Right hindlimb (tissue), 1 donor: ENCODE data around the gene BSG.
"Not testable (repeated sequence)": the region's sequence is repeated elsewhere in the genome, so short reads cannot be mapped to it uniquely, and the experiment has no call there.

Source experiments
- DNase-seq: peaks from one replicate; pipeline ENCODE4 v3.0.0-alpha.2; 2018

Gene BSG

DNA sequence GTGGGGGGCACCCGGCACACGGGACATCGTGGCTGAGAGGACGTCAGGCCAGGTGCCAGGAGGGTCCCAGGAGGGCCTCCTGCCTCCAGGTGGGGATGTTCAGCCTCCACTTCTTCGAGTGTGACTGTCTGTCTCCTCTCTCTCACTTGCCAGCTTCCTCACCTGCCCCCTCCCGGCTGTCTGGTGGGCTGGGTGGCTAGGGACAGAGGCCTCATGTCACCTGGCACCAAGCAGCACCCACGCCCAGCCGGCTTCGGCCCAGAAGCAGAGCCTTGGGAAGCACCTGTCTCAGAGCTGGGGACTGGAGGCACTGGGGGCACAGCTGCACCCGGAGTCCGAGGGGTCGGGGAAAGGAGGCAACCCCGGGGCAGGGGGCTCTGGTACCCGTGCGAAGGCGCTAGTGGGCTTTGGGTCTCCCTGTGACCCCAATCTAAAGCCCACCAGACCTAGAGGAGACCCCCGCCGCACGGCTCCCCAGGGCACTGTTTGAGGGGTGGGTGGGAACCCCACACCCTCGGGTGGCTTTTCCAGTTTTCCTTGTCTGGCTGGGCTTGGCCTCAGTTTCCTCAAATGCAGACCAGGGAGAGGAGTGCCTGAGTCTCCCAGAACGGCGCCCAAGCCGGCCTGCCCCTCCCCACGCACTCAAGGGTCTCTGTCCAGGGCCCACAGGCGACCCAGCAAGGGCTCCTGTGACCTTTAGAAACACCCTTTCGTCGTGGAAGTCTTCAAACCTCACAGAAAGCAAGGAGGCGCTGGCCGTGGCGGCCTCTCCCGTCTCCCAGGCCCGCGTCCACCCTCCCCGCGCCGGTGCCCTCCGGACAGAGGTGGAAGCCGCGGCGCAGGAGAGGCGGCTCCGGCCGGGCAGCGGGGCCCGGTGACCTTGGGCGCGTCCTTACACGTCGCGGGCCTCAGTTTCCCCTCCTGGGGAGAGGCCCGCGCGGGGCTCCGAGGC is 16.6 kb downstream of the BSG start:
- no peak for DNase-seq

- DNase-seq = no peak
Measured at GRCh38 chr19:589693-590395, 17.4 kb downstream of the BSG start, which contains the start of gene HCN2. Gene HCN2 (plus strand): TSS chr19:589881. CDS start chr19:589946, 65 bp downstream.

DNA sequence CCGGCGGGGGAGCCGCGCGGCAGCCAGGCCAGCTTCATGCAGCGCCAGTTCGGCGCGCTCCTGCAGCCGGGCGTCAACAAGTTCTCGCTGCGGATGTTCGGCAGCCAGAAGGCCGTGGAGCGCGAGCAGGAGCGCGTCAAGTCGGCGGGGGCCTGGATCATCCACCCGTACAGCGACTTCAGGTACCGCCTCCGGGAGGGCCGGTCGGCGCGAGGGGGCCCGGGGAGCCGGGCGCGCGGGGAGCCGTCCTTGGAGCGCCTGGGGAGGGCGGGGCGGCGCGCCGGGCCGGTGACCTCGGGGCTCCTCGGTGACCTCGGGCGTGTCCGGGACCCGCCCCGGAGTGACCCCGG is 18.0 kb downstream of the BSG start:
- no peak for DNase-seq

- no peak for DNase-seq
Measured at GRCh38 chr19:590750-591098, 18.3 kb downstream of the BSG start.

DNA sequence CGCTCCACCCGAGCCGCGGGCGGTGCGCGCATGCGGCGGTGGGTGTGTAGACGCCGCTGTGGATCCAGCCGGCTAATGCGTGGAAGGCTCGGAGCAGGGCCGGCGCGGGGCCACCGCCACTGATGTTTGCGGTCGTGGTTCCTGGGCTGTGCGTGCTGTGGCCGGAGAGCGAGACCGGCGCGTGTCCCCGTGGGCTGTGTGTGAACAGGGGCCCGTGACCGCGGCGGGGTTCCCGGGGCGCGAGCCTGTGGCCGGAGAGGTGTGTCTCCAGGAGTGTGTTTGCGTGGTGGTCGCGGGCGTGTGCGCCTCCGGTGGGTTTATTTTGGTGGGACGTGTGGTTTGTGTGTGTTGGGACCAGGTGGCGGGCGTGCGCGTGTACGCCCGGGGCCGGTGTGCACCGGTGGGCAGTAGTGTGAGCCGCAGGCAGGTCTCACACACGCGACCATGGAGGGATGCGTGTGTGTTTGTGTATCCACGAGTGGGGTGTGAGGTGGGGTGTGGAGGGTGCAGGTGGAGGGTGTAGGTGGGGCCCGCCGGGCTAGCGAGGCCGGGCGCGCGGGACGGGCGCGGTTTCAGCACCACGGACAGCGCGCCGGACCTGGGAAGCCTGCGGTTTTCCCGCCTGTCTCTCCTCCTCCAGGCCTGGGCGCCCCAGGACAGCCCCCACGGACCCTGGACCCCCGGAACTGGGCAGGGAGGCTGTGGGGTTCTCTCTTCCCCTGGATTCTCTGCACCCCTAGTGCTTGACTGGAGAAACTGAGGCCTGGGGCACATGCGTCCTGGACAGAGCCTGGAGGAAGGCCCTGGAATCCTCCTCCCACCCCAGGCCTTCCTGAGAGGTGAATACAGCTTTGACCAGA is 18.9 kb downstream of the BSG start:
- DNase-seq = no peak

DNA sequence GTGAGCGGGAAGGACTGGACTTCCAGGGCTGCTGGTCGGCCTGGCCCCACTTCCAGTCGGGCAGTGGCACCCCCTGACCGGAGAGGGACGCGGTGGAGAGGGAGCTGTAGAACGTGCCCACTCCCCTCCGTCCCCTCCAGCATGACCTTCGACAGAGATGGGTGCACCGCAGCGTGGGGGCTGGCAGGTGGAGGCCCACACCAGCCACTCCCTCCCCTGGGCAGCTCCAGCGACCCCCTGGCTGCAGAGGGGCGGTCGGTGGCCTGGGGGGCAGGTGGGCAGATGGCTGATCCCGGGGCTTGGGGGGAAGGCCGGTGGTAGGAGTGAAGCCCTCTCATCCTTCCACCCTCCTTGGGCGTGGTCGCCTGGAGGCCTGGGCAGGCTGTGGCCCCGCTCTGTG is 19.7 kb downstream of the BSG start:
- no peak for DNase-seq

DNA sequence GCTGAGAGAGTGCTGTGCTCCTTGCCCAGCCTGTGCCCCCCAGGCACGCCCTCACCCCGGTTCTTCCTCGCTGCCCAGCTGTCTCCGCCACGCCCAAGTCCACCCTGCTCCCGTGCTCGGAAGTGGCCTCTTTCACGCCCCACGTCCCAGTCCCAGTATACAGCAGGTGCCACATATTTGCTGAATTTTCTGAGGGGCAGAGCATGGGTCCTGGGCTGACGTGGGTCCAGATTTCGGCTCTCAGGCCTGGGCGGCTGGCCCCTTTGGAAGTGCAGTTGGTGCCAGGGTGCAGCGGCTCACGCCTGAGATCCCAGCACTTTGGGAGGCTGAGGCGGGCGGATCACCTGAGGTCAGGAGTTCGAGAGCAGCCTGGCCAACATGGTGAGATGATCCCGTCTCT is 20.7 kb downstream of the BSG start:
- DNase-seq = no peak

DNA sequence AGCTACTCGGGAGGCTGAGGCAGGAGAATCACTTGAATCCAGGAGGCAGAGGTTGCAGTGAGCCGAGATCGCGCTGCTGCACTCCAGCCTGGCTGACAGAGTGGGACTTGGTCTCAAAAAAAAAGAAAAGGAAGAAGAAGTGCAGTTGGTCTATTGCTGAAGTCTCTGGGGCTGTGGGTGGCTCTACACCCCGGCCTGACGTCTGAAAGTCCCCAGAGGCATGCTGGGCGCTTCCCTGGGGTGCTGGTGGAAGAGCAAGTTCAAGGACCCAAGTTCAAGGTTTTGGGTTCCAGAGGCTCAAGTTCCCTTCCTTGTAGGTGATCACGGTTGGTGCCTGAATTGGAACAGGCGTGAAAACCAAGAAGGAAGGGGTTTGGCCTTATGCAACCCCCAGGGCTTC is 21.1 kb downstream of the BSG start:
- DNase-seq = no peak

- no peak for DNase-seq
Measured at GRCh38 chr19:594265-594870, 22.0 kb downstream of the BSG start.

GRCh38 chr19:595326-596262 is 23.2 kb downstream of the BSG start:
- DNase-seq = no peak

GRCh38 chr19:596263-596655 is 23.9 kb downstream of the BSG start:
- DNase-seq = no peak

DNA sequence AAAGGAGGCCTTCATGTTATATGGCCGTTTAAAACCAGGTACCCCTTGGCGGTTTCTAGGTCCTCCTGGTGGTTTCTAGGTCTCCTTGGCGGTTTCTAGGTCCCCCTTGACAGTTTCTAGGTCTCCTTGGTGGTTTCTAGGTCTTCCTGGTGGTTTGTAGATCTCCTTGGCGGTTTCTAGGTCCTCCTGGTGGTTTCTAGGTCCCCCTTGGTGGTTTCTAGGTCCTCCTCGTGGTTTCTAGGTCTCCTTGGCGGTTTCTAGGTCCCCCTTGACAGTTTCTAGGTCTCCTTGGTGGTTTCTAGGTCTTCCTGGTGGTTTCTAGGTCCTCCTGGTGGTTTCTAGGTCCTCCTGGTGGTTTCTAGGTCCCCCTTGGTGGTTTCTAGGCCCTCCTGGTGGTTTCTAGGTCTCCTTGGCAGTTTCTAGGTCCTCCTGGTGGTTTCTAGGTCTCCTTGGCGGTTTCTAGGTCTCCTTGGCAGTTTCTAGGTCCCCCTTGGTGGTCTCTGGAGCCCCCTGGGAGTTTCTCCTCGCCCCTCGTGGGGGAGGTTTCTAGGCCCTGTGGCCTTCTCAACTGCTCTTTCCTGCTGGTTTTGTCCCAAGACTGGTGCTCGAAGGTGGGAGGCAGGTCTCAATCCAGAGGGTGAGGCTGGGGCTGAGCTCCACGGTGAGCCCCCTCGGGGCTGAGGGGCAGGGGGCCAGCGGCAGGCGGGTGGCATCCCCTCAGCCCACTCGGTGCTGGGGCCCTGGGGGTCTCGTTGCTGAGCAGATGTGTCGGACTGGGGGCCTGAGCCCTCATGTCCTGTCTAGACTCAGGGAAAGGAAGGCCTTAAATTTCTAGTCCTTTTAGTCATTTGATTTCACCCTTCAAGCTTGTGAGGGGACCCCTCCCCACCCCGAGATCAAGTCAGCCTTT is 25.3 kb downstream of the BSG start:
- DNase-seq = no peak

DNA sequence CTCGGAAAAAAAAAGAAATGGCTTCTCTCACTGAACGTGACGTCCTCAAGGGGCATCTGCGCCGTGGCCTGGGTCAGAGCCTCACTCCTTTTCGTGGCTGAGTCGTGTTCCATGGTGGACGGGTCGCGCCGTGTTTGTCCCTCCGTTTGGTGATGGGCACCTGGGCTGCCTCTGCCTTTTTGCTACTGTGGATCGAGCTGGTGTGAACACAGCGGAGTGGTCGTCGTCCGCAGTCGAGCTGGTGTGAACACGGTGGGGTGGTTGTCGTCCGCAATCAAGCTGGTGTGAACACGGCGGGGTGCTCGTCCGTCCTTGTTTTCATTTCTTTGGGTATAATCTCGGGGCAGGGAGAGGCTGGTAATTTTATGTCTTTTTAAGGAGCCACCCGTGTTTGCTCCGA is 28.9 kb downstream of the BSG start:
- DNase-seq = no peak

DNA sequence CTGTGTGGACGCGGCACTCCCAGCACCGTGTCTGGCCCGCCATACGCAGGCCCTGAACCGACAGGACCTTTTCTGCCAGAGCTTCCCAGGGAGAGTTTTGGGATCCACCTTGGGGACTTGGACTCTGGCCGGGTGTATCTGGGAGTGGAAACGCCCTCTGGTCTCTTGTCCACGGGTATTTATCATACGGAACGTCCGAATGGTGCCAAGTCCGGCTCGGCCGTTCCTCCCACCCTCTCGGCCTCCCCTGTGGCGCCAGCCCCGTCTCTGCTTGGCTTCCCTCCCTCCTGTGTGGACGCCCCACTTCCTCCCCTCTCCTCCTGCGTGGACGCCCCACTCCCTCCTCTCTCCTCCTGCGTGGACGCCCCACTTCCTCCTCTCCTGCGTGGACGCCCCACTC is 29.4 kb downstream of the BSG start:
- DNase-seq = no peak

- no peak for DNase-seq
Measured at GRCh38 chr19:602391-603301, 30.2 kb downstream of the BSG start.

- not testable (repeated sequence) for DNase-seq
Measured at GRCh38 chr19:603302-603639, 30.9 kb downstream of the BSG start.

GRCh38 chr19:603779-604178 is 31.4 kb downstream of the BSG start:
- not testable (repeated sequence) for DNase-seq

DNA sequence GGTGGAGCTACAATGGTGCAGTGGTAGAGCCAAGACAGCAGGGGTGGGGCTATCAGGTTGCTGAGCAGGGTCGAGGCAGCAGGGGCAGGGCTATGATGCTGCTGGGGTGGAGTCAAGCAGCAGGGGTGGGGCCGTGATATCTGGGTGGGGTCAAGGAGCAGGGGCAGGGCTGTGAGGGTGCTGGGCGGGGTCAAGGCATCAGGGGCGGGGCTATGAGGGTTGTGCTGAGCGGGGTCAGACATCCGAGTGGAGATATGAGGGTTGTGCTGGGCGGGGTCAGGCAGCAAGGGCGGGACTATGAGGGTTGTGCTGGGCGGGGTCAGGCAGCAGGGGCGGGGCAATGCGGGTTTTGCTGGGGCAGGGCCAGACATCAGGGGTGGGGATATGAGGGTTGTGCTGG is 32.0 kb downstream of the BSG start:
- no peak for DNase-seq
